ENCODE measurements around the gene MLLT1.

MLLT1 gene

GRCh38 chr19:6210721-6211600 lies 68.8 kb downstream of the MLLT1 start:
- no peak for DNase-seq (ENCODE audit: low read depth in 2 of 2)

GRCh38 chr19:6210091-6210490 lies 69.7 kb downstream of the MLLT1 start:
- DNase-seq (ENCODE audit: low read depth in 2 of 2), result no peak

- DNase-seq (ENCODE audit: low read depth in 2 of 2), result no peak
Measured at GRCh38 chr19:6209680-6210079, 70.1 kb downstream of the MLLT1 start.

GRCh38 chr19:6209233-6209632 lies 70.5 kb downstream of the MLLT1 start:
- DNase-seq (ENCODE audit: low read depth in 2 of 2), result no peak

GRCh38 chr19:6204866-6205723 lies 74.7 kb downstream of the MLLT1 start:
- no peak for DNase-seq (ENCODE audit: low read depth in 2 of 2)

GRCh38 chr19:6204212-6204611 lies 75.6 kb downstream of the MLLT1 start:
- no peak for DNase-seq (ENCODE audit: low read depth in 2 of 2)

GRCh38 chr19:6199240-6199994 lies 80.4 kb downstream of the MLLT1 start:
- DNase-seq (ENCODE audit: low read depth in 2 of 2), result peak; percentile 99

- DNase-seq (ENCODE audit: low read depth in 2 of 2), result no peak
Measured at GRCh38 chr19:6198896-6199239, 80.9 kb downstream of the MLLT1 start.

- DNase-seq (ENCODE audit: low read depth in 2 of 2), result no peak
Measured at GRCh38 chr19:6196361-6196760, 83.4 kb downstream of the MLLT1 start.

- DNase-seq (ENCODE audit: low read depth in 2 of 2), result no peak
Measured at GRCh38 chr19:6188811-6189210, 91.0 kb downstream of the MLLT1 start.

- DNase-seq (ENCODE audit: low read depth in 2 of 2), result no peak
Measured at GRCh38 chr19:6187374-6187773, 92.4 kb downstream of the MLLT1 start.

- no peak for DNase-seq (ENCODE audit: low read depth in 2 of 2)
Measured at GRCh38 chr19:6185835-6186834, 93.6 kb downstream of the MLLT1 start.

- DNase-seq (ENCODE audit: low read depth in 2 of 2), result no peak
Measured at GRCh38 chr19:6185093-6185834, 94.5 kb downstream of the MLLT1 start.

GRCh38 chr19:6181119-6181518 lies 98.7 kb downstream of the MLLT1 start:
- DNase-seq (ENCODE audit: low read depth in 2 of 2), result no peak

GRCh38 chr19:6173190-6173589 lies 106.6 kb downstream of the MLLT1 start:
- no peak for DNase-seq (ENCODE audit: low read depth in 2 of 2)

GRCh38 chr19:6172074-6172863 lies 107.5 kb downstream of the MLLT1 start:
- no peak for DNase-seq (ENCODE audit: low read depth in 2 of 2)

GRCh38 chr19:6167115-6167514 lies 112.7 kb downstream of the MLLT1 start:
- no peak for DNase-seq (ENCODE audit: low read depth in 2 of 2)

- DNase-seq (ENCODE audit: low read depth in 2 of 2), result no peak
Measured at GRCh38 chr19:6164906-6165531, 114.8 kb downstream of the MLLT1 start.
